Neuronal stem cell (in vitro differentiated cells): ENCODE results near the gene PKP4.

Experiments used
- DNase-seq: peaks from one replicate; pipeline ENCODE4 v3.0.0-alpha.2; 2013; ENCODE audit warnings: low spot score
- H2AFZ ChIP-seq: one replicate; pipeline ENCODE4 v1.6.1; 2013; ENCODE audit warnings: mild to moderate bottlenecking, low read length, inconsistent platforms
- H2AK5ac ChIP-seq: 2 replicates; pipeline ENCODE4 v1.6.1; 2013; ENCODE audit warnings: low read depth, mild to moderate bottlenecking, inconsistent platforms, low read length, moderate library complexity, mixed read lengths
- H2BK120ac ChIP-seq: 2 replicates; pipeline ENCODE4 v1.6.1; 2013; ENCODE audit warnings: low read depth, mild to moderate bottlenecking, inconsistent platforms, low read length, moderate library complexity, mixed read lengths
- H2BK12ac ChIP-seq: one replicate; pipeline ENCODE4 v1.6.1; 2013; ENCODE audit warnings: low read length, inconsistent platforms
- H2BK15ac ChIP-seq: 2 replicates; pipeline ENCODE4 v1.6.1; 2013; ENCODE audit warnings: mild to moderate bottlenecking, low read length, inconsistent platforms, mixed read lengths
- H2BK5ac ChIP-seq: one replicate; pipeline ENCODE4 v1.6.1; 2013; ENCODE audit warnings: inconsistent platforms, mild to moderate bottlenecking, low read length, moderate library complexity
- H3K14ac ChIP-seq: one replicate; pipeline ENCODE4 v1.6.1; 2013; ENCODE audit warnings: low read length, inconsistent platforms
- H3K18ac ChIP-seq: 2 replicates; pipeline ENCODE4 v1.6.1; 2013; ENCODE audit warnings: low read length, inconsistent platforms
- H3K23ac ChIP-seq: 2 replicates; pipeline ENCODE4 v1.6.1; 2013; ENCODE audit warnings: low read depth, mild to moderate bottlenecking, mixed read lengths, low read length, inconsistent platforms; ENCODE audit not compliant: poor library complexity
- H3K27ac ChIP-seq: replicated peaks from 3 replicates; pipeline ENCODE4 v1.5.1; 2013; ENCODE audit warnings: low read length, inconsistent platforms
- H3K27me3 ChIP-seq, 3 experiments: 2 replicates each; pipeline ENCODE4 v1.6.1; 2013; ENCODE audit warnings: low read length in 3 of 3, mild to moderate bottlenecking in 2 of 3, inconsistent platforms in 1 of 3, low read depth in 1 of 3, mixed read lengths in 1 of 3, moderate library complexity in 1 of 3; ENCODE audit not compliant: control insufficient read depth in 3 of 3, insufficient read depth in 3 of 3
- H3K36me3 ChIP-seq, 2 donors: replicated peaks in 1 of 2; 2 replicates each; pipeline ENCODE4 v1.6.1; 2013; ENCODE audit warnings: low read length in 2 of 2; ENCODE audit not compliant: control insufficient read depth in 2 of 2, insufficient read depth in 2 of 2
- H3K4ac ChIP-seq: 2 replicates; pipeline ENCODE4 v1.6.1; 2013; ENCODE audit warnings: inconsistent platforms, mild to moderate bottlenecking, low read length, moderate library complexity
- H3K4me1 ChIP-seq, 2 donors: 1 replicate in 1 of 2; 2 replicates in 1 of 2; pipeline ENCODE4 v1.6.1; 2013; ENCODE audit warnings: low read length in 2 of 2, low read depth in 1 of 2; ENCODE audit not compliant: control insufficient read depth in 2 of 2, insufficient read depth in 1 of 2
- H3K4me2 ChIP-seq: one replicate; pipeline ENCODE4 v1.6.1; 2013; ENCODE audit warnings: mild to moderate bottlenecking, low read length, inconsistent platforms; ENCODE audit not compliant: insufficient read depth, poor library complexity, severe bottlenecking
- H3K4me3 ChIP-seq, 2 donors: 2 replicates each; pipeline ENCODE4 v1.5.1; 2013; ENCODE audit warnings: low read length in 2 of 2, mild to moderate bottlenecking in 2 of 2, inconsistent platforms in 1 of 2, moderate library complexity in 1 of 2
- H3K79me1 ChIP-seq: one replicate; pipeline ENCODE4 v1.6.1; 2013; ENCODE audit warnings: low read depth, mild to moderate bottlenecking, inconsistent platforms, low read length, moderate library complexity
- H3K9ac ChIP-seq: one replicate; pipeline ENCODE4 v1.6.1; 2013; ENCODE audit warnings: mild to moderate bottlenecking, low read depth, low read length, inconsistent platforms; ENCODE audit not compliant: poor library complexity
- H3K9me3 ChIP-seq, 2 donors: replicated peaks in 1 of 2; 2 replicates each; pipeline versions ENCODE3 to v1.6.1; 2013; ENCODE audit warnings: low read length in 2 of 2, mild to moderate bottlenecking in 2 of 2, inconsistent platforms in 1 of 2, low read depth in 1 of 2, mixed read lengths in 1 of 2, moderate library complexity in 1 of 2; ENCODE audit not compliant: control insufficient read depth in 2 of 2, insufficient read depth in 1 of 2
- H4K8ac ChIP-seq: one replicate; pipeline ENCODE4 v1.6.1; 2013; ENCODE audit warnings: low read depth, mild to moderate bottlenecking, inconsistent platforms, low read length, moderate library complexity
- H4K91ac ChIP-seq: one replicate; pipeline ENCODE4 v1.6.1; 2013; ENCODE audit warnings: low read length, low read depth, mild to moderate bottlenecking, inconsistent platforms; ENCODE audit not compliant: poor library complexity
- WGBS, 2 donors: extraction: QIAGEN DNeasy Blood & Tissue Kit; methylation state at CpG; one replicate each; pipeline ENCODE4 v1.1.7; 2013; ENCODE audit warnings: missing lambda C conversion rate in 2 of 2, mixed read lengths in 1 of 2; ENCODE audit not compliant: insufficient read length in 2 of 2, insufficient replicate concordance in 1 of 2; ENCODE audit errors: extremely low coverage in 2 of 2; 5-methylcytosine and 5-hydroxymethylcytosine counted together

Gene PKP4

DNA sequence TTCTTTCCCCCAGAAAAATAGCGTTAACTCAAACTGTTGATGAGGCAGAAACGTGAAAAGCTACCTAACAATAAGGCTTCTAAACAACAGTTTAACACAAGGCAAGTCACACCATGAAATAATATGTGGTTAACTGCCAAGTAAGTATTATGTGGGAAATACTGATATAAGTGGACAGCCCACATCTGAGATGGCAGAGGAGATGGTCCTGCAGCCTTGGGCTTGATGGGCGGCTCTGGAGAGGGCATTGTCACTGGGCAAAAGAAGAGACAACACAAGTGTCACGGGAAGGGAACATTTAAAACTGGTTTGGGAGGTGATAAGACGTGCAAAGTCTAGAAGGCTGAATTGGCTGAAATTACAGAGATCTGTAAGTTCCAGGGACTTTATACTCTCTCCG lies 147.2 kb downstream of the PKP4 start:
- H4K91ac ChIP-seq: no peak overlapping the region
- H2BK120ac ChIP-seq: no peak overlapping the region
- H3K9ac ChIP-seq: no peak overlapping the region
- no peak overlapping the region for H3K27ac ChIP-seq
- H3K36me3 ChIP-seq: no peaks in the 10 kb centered on the region
- H2BK5ac ChIP-seq: no peak overlapping the region
- H3K9me3 ChIP-seq: no peaks in the 10 kb centered on the region
- WGBS, 2 donors: no CpG with 5 or more reads among the region's 6 CpGs
- no peak overlapping the region for H2BK15ac ChIP-seq
- no peak overlapping the region for H3K4me3 ChIP-seq
- no peak overlapping the region for H4K8ac ChIP-seq
- H3K14ac ChIP-seq: no peak overlapping the region
- no peaks in the 10 kb centered on the region for H3K27me3 ChIP-seq
- H3K4me2 ChIP-seq: no peak overlapping the region
- no peaks in the 10 kb centered on the region for H3K79me1 ChIP-seq
- H3K4ac ChIP-seq: no peak overlapping the region
- no peak overlapping the region for H2AFZ ChIP-seq
- no peak overlapping the region for H3K23ac ChIP-seq
- H2BK12ac ChIP-seq: no peak overlapping the region
- no peak overlapping the region for H3K18ac ChIP-seq
- H2AK5ac ChIP-seq: no peak overlapping the region
- no peaks in the 10 kb centered on the region for H3K4me1 ChIP-seq
- no peak for DNase-seq

DNA sequence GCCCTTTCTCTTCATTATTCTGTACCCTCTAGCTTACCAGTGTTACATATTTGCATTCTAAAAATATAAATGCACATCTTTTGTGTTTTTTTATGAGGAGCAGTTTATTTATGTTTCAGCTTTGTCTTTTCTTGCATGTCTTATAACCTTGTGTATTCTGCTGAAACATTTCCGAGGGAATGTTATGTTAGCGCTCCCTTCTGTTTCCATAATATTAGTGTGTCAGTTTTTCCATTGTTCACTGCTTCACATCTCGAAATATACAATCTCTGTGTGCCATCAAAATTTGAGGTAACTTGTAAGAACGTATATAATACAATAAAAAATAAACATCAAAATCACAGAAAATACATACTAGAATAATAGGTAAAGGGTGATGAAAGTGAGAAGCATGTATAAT lies 153.3 kb downstream of the PKP4 start:
- no peaks in the 10 kb centered on the region for H3K36me3 ChIP-seq

GRCh38 chr2:158616480-158617000 lies 159.8 kb downstream of the PKP4 start:
- H3K14ac ChIP-seq: no peak overlapping the region
- no peak overlapping the region for H4K91ac ChIP-seq
- H3K9ac ChIP-seq: no peak overlapping the region
- H4K8ac ChIP-seq: no peak overlapping the region
- no peak overlapping the region for H3K23ac ChIP-seq
- no peak overlapping the region for H3K4ac ChIP-seq
- peaks cover 0 to 6% of the 10 kb centered on the region in 2 donors for H3K9me3 ChIP-seq
- no peak overlapping the region for H2BK12ac ChIP-seq
- no peaks in the 10 kb centered on the region for H3K79me1 ChIP-seq
- no peaks in the 10 kb centered on the region for H3K27me3 ChIP-seq
- no peak overlapping the region for H2BK5ac ChIP-seq
- peaks cover 5 to 16% of the 10 kb centered on the region in 2 donors for H3K36me3 ChIP-seq
- no peaks in the 10 kb centered on the region for H3K4me1 ChIP-seq
- DNase-seq: no peak
- no peak overlapping the region for H2BK120ac ChIP-seq
- no peak overlapping the region for H2BK15ac ChIP-seq
- WGBS, 2 donors: no CpG with 5 or more reads among the region's 3 CpGs
- H3K4me2 ChIP-seq: no peak overlapping the region
- H3K18ac ChIP-seq: no peak overlapping the region
- no peak overlapping the region for H2AFZ ChIP-seq
- H3K27ac ChIP-seq: no peak overlapping the region
- H2AK5ac ChIP-seq: no peak overlapping the region
- H3K4me3 ChIP-seq: no peak overlapping the region

More for the DNA sequence above, 153.3 kb downstream of the PKP4 start:
- H3K27ac ChIP-seq: no peak overlapping the region
- H2BK12ac ChIP-seq: no peak overlapping the region
- H2AFZ ChIP-seq: no peak overlapping the region
- H2BK5ac ChIP-seq: no peak overlapping the region
- no peak overlapping the region for H3K4me2 ChIP-seq
- H3K4me3 ChIP-seq: no peak overlapping the region
- H3K27me3 ChIP-seq: no peaks in the 10 kb centered on the region
- no peak overlapping the region for H2BK15ac ChIP-seq
- no peak overlapping the region for H2BK120ac ChIP-seq
- no CpG with 5 or more reads among the region's 4 CpGs for WGBS, 2 donors
- no peaks in the 10 kb centered on the region for H3K9me3 ChIP-seq
- DNase-seq: no peak
- no peak overlapping the region for H3K14ac ChIP-seq
- H3K9ac ChIP-seq: no peak overlapping the region
- H3K4ac ChIP-seq: no peak overlapping the region
- no peaks in the 10 kb centered on the region for H3K79me1 ChIP-seq
- H4K91ac ChIP-seq: no peak overlapping the region
- no peak overlapping the region for H2AK5ac ChIP-seq
- no peak overlapping the region for H3K23ac ChIP-seq
- no peak overlapping the region for H4K8ac ChIP-seq
- H3K18ac ChIP-seq: no peak overlapping the region
- H3K4me1 ChIP-seq: no peaks in the 10 kb centered on the region

- DNase-seq: no peak
- WGBS, 2 donors: no CpG with 5 or more reads among the region's 4 CpGs
- no peak overlapping the region for H3K23ac ChIP-seq
- no peak overlapping the region for H4K8ac ChIP-seq
- H3K27me3 ChIP-seq: no peaks in the 10 kb centered on the region
- H3K18ac ChIP-seq: no peak overlapping the region
- H3K9me3 ChIP-seq: peaks cover 0 to 6% of the 10 kb centered on the region in 2 donors
- no peak overlapping the region for H3K4me3 ChIP-seq
- no peak overlapping the region for H2AK5ac ChIP-seq
- no peaks in the 10 kb centered on the region for H3K79me1 ChIP-seq
- no peak overlapping the region for H3K4me2 ChIP-seq
- H2BK15ac ChIP-seq: no peak overlapping the region
- H2BK120ac ChIP-seq: no peak overlapping the region
- no peak overlapping the region for H2BK12ac ChIP-seq
- no peak overlapping the region for H3K14ac ChIP-seq
- H4K91ac ChIP-seq: no peak overlapping the region
- H3K36me3 ChIP-seq: peaks cover 6 to 40% of the 10 kb centered on the region in 2 donors
- no peak overlapping the region for H3K9ac ChIP-seq
- H3K4me1 ChIP-seq: no peaks in the 10 kb centered on the region
- no peak overlapping the region for H3K4ac ChIP-seq
- H3K27ac ChIP-seq: no peak overlapping the region
- H2BK5ac ChIP-seq: no peak overlapping the region
- no peak overlapping the region for H2AFZ ChIP-seq
Observed at GRCh38 chr2:158618891-158619490, 162.2 kb downstream of the PKP4 start.
